NCI-H1436 treated with DMSO at 0.1 percent for 48 hours (cell line): Measurements from ENCODE around the gene REEP6.
"Not testable (repeated sequence)": the region's sequence is repeated elsewhere in the genome, so short reads cannot be mapped to it uniquely, and the experiment has no call there.

Experiments used
- DNase-seq: peaks from one replicate; lab custom pipeline; 2025; lab: John Stamatoyannopoulos, UW

REEP6 gene

DNA sequence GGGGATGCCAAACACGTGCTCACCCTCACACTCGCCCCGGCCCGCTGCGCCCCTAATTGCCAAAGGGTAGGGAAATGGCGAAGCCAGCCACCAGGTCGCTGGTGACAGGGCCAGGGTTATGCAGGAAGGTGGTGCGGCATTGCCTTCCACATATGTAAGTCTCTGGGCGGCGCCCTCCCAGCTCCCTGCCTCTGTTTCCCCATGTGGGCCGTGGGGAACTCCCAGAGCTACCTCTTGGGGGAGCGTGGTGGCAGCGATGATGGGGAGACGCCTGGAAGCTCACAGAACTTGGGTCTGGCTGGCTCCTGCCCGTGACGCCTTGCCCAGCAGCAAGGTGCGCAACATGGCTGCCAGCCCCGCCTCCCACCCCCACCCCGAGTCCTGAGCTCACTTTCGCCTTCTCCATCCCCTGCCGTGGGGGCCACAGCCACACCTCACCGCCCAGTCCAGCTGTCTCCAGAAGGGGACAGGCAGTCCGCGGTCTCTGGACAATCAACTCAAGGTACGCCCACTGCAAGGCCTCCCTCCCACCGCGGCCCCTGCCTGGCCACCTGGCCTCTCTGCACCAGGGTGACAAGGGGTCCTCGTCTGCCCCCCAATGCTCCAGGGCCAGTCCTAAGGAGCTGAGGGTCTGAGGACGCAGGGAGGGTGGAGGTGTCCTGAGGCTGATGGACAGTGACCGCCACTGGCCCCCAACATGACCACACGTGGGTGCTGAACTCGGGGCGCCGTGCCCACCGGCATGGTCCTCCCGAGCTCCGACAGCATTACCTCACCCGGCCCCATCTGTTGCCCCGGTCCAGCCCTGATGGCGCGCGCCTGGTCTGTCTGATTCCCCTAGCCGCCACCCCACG lies 18.5 kb upstream of the REEP6 start:
- DNase-seq = no peak

DNA sequence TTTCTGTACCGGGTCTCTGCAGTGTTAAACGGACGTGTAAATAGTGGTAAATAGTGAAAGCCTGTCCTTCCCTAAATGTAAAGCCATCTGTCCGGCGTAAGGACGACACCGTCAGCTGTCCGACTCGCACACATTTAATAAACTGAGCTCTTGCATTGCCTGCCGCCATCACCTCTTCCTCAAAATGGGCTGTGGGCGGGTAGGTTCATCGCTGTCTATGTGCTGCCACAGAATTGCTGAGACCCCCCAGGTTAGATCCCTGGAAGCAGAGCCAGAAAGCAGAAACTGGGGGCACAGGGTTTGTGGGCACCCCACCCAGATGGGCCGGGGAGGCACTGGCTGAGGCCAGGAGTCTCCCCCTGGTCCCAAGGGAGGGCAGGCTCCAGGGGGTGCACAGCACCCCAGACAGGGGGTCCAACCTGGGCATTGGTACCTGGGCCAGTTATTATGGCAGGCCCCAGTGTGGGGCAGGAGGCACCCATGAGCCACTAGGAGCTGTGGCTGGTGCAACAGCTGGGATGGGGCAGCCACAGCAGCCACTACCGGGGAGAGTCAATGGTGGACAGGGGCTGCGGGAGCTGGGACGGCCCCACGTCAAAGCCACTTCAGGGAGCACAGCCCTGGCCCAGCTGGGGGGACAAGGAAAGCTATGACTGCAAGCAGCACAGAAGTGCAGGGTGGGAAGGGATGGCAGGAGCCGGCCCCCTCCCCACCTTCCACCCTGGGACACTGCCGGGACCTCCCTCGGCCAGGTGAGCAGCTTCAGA lies 17.7 kb upstream of the REEP6 start:
- DNase-seq = no peak

DNA sequence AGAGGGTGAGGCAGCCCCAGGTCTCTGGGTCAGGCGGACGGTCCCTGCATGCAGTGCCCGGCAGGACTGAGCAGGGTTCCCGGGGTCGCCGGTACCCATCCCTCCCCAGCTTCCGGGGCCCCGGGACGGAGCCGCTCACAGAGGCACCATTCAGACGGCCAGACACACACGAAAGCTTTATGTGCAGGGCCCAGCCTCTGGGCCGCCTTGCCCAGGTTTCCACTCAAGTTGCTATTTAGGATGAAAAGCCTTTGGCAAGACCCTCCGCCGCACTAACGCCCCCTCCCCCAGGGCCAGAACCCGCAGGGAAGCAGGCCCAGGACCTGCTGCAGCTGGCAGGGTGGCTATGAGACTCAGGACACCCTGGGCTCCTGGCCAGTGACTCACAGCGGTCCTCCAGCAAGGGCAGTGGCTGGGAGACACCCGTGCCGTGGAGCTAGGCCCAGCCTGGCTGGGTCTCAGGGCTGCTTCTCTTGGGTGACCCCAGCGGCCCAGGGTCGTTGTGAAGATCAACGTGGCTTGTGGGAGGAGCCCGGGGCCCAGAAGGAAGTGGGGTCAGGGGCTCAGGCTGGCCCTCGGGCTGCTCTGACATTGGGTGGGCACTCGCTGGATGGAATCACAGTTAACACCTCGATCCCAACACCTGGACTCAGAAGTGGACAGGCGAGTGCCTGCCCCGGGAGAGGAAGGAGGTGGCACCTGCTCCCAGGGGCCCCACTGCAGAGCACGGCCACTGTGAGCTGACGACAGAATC lies 16.8 kb upstream of the REEP6 start:
- no peak for DNase-seq

DNA sequence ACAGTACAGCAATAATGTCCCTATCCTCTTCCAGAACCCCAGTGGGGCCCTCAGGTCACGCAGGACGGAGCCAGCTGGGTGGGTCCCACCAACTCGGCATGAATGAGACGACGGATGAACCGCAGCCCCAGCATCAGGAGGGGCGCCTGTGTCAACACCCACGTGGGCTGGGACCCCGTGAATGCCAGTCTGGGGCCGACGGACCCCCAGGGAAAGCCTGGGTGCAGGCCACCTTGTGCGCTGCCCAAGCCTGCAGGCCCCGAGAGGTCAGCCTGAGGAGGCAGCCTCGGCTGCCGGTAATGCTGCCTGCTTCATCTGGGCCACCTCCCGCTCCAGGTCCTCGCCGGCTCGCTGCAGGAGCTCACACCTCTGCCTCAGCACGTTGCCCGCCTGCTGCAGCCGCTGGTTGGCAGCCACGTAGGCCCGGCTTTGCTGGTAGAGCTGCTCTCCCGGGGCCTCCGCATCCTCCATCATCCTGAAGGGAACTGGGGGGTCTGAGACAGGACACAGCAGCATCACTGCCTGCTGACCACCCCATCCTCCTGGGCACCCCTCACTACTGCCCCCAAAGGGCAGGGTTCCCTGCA lies 16.1 kb upstream of the REEP6 start:
- no peak for DNase-seq

DNA sequence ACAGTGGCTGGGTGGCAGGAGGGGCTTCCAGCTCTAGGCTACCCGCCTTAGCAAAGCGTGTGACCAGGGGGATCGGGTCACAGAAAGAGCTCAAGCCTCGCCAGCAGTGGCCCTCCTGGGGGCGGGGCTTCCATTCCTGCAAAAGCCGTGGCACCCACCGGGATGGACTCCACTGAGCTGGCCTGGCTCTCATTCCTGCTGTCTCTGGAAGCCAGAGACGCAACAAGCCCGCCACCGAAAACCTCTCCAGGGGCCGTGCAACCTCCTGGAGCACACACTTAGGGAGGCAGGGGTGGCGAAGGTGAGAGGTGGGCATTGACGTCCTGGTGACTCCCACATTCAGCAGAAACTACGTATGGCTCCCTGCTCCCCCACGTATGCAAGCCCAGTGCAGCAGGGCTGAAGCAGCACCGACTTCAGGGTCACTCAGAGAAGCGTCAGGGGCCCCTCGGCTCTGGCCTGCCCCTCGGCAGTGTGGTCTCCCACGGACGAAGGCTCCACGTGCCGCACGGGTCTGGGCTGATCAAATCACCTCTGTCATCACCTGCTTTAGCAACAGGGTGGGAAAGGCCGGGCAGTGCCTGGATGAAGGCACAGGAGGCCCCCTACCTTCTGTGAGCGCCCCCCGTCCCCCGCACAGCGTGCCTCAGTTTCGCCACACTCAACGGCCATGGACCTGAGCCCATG lies 15.1 kb upstream of the REEP6 start:
- no peak for DNase-seq

DNA sequence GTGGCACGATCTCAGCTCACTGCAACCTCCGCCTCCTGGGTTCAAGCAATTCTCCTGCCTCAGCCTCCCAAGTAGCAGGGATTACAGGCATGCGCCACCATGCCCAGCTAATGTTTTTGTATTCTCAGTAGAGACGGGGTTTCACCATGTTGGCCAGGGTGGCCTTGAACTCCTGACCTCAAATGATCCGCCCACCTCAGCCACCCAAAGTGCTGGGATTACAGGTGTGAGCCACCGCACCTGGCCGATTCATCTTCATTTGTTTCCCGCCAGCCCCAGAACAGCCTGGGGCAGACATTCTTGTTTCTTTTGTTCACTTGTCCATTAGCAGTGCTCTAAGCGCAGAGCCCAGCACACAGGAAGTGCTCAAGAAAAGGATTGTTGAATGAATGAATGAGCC lies 13.9 kb upstream of the REEP6 start:
- DNase-seq = not testable (repeated sequence)

DNA sequence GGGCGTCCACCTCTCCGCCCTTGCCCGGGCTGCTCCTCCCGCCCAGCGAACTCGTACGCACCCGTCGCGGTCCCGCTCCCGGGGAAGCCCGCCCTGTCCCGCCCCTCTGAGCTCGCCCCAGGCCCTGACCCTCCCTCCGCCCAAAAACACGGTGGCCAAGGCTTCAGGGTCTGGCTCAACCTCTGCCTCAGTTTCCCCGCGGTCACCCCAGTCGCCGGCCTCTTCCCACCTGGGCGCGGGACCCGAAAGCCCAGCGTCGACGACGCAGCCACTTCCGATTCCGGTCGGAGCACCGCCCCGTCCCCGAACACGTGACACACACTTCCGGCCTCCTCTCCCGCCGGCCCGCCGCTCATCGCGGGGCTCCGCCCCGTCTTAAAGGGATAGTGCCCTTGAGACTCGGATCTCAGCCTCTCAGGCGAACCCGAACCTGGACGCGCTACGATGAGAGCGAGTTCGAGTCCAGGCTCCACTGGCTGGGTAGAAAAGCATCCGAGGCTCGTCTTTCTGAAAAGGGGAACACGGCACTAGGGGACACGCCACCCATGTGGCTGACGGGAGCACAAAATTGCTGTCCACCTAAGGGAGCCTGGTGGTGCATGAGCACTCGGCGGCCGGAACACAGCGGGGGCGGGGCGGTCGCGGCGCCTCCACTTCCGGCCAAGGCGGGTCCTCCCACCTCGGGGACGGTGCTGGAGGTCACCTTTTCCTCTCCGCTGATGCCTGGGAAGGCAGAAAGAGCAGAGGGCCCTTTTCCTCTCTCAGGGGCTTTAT lies 11.9 kb upstream of the REEP6 start, which contains the start of gene C19orf25:
Gene C19orf25, minus strand, starts transcription at position 282 of the 774 bp plus-strand sequence. CDS start 312 bp downstream, outside the sequence.
- peak; percentile 80 for DNase-seq

DNA sequence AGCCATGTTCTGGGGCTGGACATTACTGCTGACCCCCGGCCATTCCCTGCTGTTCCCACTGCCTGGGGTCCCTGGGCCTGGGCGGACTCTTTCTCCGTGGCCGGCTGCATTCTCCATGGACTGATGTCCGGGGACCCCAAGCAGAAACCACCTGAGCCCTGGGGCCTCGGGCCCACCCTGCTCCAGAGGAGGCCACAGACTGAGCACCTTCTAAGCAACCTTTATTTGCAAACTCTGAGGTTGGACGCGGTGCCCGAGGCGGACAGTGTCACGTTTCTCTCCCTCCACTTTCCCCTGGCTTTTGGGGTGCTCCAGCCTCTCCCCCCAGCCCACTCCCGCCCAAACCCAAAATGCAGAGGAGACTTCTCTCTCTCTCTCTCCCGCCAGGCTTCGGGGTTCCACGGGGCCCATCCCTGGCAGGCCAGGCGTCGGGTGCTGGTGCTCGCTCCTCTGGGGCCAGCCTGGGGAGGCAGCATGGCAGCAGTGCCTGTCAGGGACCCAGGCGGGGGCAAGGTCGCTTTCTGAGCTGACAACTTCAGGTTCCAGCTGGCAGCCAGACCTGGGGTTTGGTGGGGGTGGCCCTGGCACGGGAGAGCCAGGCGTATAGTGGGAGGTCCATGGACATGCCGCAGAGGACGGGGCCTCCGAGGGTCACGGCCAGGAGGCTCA lies 9.6 kb upstream of the REEP6 start:
- DNase-seq = no peak

DNA sequence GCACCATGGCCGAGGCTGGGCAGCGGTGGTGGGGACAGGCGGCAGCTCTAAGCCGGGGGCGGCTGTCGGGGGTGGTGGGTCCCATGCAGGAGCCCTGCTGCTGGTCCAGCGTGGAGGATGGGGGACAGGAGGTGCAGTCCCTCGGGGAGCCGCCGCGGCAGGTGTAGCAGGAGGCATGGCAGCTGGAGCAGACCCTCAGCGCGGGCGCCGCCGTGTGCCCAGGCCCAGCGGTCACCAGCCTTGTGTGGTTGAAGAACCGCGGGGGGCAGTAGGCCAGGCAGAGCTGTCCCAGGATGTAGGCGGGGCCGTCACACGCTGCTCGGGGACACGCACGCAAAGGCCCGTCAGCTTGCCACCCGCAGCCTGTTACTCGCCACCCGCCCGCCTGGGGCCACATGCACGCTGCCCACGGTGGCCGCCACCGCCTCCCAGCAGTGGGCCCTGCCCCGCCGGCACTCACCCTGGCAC lies 9.1 kb upstream of the REEP6 start:
- DNase-seq = no peak

DNA sequence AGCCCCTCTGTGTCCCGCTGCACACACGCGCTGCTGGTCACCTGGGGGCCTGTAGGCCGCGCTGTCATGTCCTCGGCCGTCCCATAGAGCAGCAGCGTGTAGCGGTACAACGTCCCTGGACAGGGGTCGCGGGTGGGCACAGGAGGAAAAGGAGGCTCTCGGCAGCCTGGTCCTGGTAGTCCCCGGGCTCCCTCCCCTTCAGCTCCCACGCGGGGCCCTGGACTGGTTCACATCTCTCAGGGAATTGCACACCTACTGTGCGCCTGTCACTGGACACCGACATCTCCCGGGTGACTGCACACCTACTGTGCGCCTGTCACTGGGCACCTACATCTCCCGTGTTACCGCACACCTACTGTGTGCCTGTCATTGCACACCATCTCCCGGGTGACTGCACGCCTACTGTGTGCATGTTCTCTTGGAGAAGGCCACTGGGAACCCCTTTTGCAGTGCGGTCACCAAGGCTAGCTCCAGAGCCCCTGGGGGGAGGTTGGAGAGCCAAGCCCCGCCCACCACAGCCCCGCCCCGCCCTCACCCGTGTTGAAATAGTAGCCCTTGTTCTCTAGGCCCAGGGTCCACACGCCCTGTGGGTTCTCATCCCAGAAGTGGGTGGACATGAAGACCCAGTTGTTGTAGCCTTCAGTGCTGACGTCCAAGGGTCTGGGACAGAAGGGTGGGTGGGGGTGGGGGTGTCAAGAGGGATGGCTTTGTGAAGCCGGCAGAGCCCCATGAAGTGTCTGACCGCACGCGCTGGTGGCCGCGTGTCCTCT lies 8.4 kb upstream of the REEP6 start:
- no peak for DNase-seq

DNA sequence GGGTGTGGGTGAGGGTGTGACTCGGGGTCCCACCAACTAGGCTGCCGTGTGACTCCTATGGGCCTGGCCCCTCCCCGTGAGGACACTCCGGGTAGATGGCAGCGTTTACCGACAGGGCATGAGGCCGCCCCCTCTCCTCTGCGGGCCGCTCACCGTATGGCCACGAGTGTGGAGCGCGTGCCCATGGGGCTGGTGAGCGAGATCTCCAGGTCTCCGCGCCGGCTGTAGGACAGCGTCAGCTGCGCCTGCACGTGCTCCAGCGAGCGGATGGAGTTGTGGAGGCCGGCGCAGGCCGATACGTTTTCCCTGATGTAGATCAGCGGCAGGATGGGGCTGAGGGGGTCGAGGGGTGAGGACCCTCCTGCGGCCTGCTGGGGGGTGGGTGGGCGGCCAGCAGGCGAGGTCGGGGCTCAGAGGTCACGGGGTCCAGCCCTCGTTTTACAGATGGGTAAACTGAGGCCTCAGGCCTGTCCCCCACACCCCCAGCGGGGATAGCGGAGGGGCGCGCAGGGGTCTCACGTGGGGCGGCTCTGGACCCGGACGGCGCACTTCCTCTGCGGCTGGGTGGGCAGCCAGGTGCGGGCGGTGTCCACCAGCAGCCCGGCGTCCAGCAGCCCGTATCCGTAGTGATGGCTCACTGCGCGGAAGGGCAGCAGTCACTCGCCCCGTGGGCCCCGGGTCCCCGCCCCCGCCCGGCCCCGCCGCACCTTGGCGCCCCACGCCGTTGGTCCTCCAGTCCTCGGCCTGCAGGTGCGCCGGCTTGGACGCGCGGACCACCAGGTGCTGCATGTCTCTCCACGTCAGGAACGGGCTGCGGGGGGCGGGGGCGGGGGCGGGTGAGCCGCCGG lies 7.6 kb upstream of the REEP6 start:
- DNase-seq = no peak

DNA sequence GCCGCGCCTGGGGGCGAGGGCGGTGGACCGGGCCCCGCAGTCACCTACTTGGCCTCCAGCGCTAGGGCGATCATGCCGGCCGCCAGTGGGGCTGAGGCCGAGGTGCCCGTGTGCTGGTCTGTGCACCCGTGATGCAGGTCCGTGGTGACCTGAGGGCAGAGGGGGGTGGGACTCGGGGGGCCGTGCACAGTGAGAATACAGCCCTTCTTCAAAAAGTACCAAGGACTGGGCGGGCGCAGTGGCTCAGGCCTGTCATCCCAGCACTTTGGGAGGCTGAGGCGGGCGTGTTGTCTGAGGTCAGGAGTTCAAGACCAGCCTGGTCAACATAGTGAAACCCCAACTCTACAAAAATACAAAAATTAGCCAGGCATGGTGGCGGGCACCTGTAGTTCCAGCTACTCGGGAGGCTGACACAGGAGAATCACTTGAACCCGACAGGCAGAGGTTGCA lies 7.0 kb upstream of the REEP6 start:
- no peak for DNase-seq

DNA sequence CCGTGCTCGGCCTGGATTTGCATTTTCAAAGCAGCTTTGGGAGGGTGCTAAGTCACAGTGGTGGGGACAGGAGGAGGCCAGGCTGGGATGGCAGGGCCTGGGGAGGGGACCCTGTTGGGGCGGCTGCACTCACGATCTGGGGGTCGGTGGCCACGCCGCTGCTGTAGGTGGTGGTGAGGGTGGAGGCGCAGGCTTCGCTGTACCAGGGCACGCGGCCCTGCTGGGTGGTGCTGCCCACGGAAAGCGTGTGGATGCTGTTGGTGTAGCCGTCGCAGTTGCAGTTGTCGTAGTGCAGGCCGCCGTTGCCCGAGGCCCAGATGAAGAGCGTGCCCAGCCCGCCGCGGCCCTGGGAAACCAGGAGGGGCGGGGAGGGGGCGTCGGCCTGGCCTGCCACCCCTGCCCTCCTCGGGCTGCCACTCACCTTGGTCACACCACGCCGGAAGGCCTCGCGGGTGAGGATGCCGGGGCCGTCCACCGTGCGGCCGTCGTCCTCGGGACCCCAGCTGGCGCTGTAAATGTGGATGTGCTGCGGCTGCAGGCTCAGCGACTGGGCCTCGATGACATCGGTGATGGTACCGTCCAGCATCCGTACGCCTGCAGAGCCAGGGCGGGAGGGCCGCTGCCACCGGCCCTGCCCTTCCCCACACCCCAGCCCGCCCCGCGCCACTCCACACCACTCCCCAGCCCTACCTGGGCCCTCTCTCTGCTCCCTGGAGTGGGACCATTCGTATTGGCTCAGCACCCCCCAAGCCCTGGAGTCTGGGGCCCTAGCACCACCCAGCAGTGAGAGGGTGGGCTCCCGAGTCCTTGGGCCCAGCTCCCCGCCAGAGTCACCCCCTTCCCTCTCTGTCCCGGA lies 4.0 kb upstream of the REEP6 start:
- no peak for DNase-seq

DNA sequence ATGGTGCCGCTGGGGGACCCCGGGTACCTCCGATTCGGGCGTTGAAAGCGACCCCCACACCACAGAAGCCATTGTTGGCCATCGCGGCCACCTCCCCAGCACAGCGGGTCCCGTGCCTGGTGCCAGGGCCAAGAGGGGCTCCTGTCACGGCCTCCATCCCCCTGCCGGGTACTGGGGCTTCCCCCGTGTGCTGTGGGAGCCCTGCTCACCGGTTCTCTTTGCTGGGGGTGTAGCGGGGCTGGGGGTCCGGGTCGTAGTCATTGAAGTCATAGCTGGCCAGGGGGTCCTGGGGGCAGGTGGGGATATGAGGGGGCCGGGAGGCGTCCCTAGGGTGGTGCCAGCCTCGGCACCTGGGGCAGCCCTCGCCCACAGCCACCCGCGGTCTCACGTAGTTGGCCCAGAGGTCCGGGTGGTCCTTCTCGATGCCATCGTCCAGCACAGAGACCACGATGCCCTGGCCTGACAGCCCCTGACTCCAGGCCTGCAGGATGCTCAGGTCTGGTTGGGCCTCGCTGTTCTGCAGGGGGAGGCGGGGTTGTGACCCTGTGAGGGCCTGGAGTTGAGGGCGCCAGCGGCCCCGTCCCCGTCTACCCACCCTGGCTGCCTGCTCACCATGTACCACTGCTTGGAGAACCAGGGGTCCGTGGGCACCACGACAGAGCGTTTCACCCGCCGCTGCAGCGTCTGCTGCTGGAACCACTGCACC lies 3.3 kb upstream of the REEP6 start:
- DNase-seq = no peak

DNA sequence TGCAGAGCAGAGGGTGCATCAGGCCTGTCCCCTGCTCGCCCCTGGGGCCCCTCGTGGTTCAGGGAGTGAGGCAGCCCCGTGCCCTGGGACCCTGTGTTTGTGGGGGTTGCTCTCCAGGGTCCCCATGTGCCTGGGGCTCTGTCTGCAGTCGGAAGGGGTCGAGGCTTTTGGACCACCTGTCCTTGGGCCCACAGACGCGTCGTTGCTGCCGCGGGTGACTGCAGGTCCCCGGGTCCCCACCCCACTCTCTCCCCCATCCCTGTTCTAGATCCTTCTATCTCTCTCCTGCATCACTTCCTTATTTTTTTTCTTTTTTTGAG lies 2.7 kb upstream of the REEP6 start:
- no peak for DNase-seq

DNA sequence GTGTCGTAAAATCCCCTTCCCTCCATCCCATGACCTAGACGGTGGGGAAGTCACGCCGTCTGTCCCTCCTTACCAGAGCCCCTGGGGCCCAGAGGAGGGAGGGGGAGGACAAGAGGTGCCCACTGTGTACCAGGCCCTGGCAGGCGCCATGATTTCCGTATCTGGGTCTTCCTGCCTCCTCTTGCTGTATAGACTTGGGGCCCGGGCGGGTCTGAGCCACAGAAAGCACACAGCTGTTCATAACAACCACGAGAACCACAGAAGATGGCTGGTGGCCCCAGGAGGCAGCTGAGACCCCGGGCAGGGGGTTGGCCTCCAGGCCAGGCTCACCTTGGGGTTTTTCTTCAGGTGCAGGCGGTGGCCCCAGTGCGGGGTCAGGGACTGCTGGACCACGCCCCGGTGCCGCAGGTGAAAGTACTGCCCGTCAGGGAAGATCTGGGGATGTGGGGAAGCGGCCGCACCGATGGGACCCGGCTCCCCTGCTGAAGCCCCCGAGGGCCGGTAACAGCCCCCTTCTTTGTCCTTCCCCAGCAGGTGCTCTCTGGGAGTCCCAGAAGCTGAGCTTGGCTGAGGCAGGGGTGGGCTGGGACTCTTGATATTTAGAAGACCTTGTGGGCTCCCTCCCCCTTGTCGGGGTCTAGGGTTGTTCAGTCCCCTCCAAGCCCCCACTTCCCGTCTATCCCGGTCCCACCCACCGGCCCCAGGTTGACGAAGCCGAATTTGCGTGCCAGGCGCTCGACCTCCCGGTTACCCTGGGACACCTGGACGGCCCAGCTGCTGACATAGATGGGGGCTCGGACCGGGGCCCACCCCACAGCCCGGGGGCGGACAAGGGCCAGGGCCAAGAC lies 1.3 kb upstream of the REEP6 start:
- DNase-seq = no peak
